Mucosa of descending colon (tissue), 3 donors: ENCODE results near the gene KRTAP5-7. TPM values are rescaled to one million over a fixed set of nuclear protein-coding genes. Genes with fewer than 3 reads are reported as not detected.

Source experiments
- ATAC-seq: fragments of 200-7000 bp; cut with Tn5 transposase; one replicate; pipeline ENCODE4 v1.9.1; 2020; ENCODE audit warnings: mild to moderate bottlenecking, moderate library complexity
- DNase-seq, 3 donors: peaks; one replicate each; pipeline ENCODE4 v3.0.0-alpha.2; 2020
- H3K36me3 ChIP-seq: fragments of 200-600 bp; one replicate; pipeline ENCODE4 v1.8.0; 2021; ENCODE audit warnings: low read depth, mild to moderate bottlenecking
- H3K4me1 ChIP-seq: fragments of 200-600 bp; one replicate; pipeline ENCODE4 v1.8.0; 2021; ENCODE audit warnings: low read depth, mild to moderate bottlenecking
- H3K4me3 ChIP-seq: fragments of 200-600 bp; one replicate; pipeline ENCODE4 v1.8.0; 2021; ENCODE audit warnings: mild to moderate bottlenecking
- H3K9me3 ChIP-seq: fragments of 200-600 bp; one replicate; pipeline ENCODE4 v1.8.0; 2021; ENCODE audit warnings: mild to moderate bottlenecking
- intact Hi-C, 2 donors: fragments of 100-400 bp; cut with DNase I in 1 of 2; cut with micrococcal nuclease in 1 of 2; formaldehyde crosslinking; loops; one replicate each; pipeline versions ENCODE4 v1.11.0 to v1.11.1; 2022; cut with DNase I, micrococcal nuclease
- total RNA-seq, 3 donors: library from RNA; stranded (reverse); fragmentation: NEBNext Ultra II Directional in 2 of 3; extraction: Animal tissue kit (Norgen Biotek cat#: 25700) in 2 of 3; gene quantifications; one replicate each; pipeline versions ENCODE4 v1.2.1 to v1.2.4, GENCODE V29; 2021 to 2023
- TF ChIP-seq, protein P1 (sequence below): fragments of 200-600 bp; IDR thresholded peaks from one replicate; pipeline ENCODE4 v1.8.0; 2022; ENCODE audit warnings: antibody characterized with exemption, mild to moderate bottlenecking
- donor health status: DM: no; HTN: no; CAD: no; lungs with moderate emphysema.
- donor health status: DM: no; HTN: no; CAD: no.
- donor health status: DM: no; HTN: yes; CAD: no.

KRTAP5-7 gene
- total RNA-seq, 3 donors from 2014 or later = 0.27 to 0.75 TPM; not detected in 1

DNA sequence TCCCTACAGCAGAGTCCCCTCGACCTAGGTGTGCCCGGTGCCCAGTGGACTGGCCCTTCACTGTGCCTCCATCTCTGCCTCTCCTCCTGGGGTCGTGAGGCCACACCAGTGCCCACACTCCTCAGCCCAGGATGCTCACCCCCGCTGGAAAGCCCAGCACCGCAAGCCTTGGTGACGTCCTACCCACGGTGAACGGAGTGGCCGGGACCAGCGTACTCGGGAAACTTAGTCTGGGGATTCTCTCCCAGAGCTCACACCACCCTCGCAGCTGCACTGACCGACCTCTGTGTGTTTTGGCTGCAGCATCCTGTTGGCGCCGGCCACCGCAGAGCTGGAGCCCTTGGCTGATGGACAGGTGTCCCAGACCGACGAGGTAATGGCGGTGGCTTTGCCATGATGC is 35.5 kb upstream of the KRTAP5-7 start:
- Histone ChIP-seq H3K9me3 (no peaks in the 10 kb centered on the region), H3K36me3 (peaks cover 11% of the 10 kb centered on the region), H3K4me1 (no peaks in the 10 kb centered on the region), H3K4me3 (no peak overlapping the region)
- no peak for ATAC-seq
- TF ChIP-seq, protein P1, sequence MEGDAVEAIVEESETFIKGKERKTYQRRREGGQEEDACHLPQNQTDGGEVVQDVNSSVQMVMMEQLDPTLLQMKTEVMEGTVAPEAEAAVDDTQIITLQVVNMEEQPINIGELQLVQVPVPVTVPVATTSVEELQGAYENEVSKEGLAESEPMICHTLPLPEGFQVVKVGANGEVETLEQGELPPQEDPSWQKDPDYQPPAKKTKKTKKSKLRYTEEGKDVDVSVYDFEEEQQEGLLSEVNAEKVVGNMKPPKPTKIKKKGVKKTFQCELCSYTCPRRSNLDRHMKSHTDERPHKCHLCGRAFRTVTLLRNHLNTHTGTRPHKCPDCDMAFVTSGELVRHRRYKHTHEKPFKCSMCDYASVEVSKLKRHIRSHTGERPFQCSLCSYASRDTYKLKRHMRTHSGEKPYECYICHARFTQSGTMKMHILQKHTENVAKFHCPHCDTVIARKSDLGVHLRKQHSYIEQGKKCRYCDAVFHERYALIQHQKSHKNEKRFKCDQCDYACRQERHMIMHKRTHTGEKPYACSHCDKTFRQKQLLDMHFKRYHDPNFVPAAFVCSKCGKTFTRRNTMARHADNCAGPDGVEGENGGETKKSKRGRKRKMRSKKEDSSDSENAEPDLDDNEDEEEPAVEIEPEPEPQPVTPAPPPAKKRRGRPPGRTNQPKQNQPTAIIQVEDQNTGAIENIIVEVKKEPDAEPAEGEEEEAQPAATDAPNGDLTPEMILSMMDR = no peak
- no peak for DNase-seq
- intact Hi-C loops = no loop called here

DNA sequence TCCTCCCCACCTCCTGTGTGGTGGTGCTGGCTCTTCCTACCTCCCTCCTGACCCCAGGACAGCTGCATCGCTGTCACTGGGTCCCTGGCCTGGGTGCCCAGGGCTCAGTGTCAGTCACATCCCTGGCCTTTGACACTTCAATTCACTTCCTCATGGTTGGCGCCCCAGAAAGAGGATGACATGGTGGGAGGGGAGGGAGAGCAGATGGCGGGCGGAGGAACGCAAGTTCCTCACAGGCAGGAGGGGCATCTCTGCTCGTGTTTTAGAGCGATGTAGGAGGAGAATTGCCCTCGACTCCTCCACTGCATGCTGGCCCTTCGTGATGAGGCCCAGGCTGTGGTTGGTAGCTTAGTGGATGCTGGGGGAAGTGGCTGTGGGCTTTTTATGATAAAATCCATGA is 35.1 kb upstream of the KRTAP5-7 start:
- Histone ChIP-seq H3K9me3 (no peaks in the 10 kb centered on the region), H3K4me1 (no peaks in the 10 kb centered on the region), H3K36me3 (peaks cover 11% of the 10 kb centered on the region), H3K4me3 (no peak overlapping the region)
- intact Hi-C loops = no loop called here
- TF ChIP-seq, protein P1 = no peak
- no peak for DNase-seq
- no peak for ATAC-seq

DNA sequence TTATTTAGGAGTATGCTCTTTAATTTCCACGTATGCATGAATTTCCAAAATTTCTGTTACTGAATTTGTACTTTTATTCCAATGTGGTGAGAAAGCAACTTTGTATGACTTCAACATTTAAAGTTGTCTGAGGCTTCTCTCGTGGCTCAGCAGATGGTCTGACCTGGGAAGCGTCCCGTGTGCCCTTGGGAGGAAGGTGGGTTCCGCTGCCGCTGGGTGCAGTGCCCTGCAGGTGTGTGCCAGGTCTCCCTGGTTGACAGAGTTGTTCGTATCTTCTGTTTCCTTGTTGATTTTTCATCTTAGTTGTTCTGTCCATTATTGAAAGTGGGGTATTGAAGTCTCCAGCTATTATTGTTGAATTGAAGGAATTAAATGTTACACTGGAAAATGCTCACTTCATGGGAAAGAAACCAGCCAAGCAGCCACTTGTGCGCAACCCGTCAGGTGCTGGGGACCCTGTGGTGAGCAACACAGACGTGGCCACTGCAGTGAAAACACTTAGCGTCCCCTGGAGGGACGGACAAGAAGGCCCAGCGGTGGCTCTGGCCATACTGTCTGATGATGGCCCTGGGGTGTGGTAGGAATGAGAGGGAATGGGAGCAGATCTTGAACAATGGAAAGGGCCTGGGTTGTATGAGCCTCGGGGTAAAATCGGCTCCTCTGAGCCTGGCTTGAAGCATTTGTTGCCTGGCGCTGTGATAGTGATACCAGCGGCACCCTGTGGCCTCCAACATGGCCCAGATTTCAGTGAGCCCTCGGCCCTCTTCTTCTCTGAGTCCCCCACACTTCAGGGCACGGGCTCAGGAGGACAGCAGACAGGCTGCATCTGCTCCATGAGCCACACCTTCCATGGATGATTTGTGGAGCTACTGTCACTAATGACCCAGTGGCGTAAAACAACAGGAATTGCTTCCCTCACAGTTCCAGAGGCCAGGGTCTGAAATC is 31.5 kb upstream of the KRTAP5-7 start:
- peaks cover 16% of the 10 kb centered on the region for H3K36me3 ChIP-seq
- intact Hi-C loops = no loop called here
- H3K9me3 ChIP-seq = no peaks in the 10 kb centered on the region
- TF ChIP-seq, protein P1 = no peak
- DNase-seq = no peak
- no peak for ATAC-seq
- no peak overlapping the region for H3K4me3 ChIP-seq
- no peaks in the 10 kb centered on the region for H3K4me1 ChIP-seq

DNA sequence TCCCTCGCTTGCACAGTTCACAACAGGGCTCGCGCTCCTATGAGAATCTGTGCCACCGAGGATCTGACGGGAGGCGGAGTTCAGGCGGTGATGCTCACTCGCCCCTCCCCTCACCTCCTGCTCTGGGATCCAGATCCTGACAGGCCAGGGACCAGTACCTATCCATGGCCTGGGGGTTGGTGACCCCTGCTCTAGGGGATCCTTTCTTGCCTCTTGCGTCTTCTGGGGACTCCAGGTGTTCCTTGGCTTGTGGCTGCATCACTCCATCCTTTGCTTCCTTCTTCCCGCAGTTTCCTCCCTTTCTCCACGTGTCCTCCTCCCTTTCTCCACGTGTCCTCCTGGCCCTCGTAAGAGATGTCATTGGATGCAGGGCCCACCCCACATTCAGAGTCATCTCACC is 30.6 kb upstream of the KRTAP5-7 start:
- TF ChIP-seq, protein P1 = no peak
- Histone ChIP-seq H3K4me1 (no peaks in the 10 kb centered on the region), H3K4me3 (no peak overlapping the region), H3K9me3 (no peaks in the 10 kb centered on the region), H3K36me3 (peaks cover 11% of the 10 kb centered on the region)
- intact Hi-C loops = no loop called here
- DNase-seq (no peak), ATAC-seq (no peak)

DNA sequence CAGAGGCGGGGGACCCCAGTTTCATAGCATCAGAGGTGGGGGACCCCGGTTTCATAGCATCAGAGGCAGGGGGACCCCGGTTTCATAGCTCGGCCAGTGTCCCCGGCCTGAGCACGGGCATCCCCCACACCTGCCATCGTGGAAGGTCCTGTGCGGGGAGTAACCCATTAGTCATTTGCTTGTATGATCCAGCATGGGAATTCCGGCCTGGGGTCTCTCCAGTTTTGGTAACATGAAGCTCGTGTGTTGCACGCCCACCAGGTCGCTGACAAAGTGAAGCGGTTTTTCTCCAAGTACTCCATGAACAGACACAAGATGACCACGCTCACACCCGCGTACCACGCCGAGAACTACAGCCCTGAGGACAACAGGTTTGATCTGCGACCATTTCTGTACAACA is 29.0 kb upstream of the KRTAP5-7 start:
- intact Hi-C loops = no loop called here

More for the DNA sequence above, 29.0 kb upstream of the KRTAP5-7 start:
- H3K4me1 ChIP-seq = no peaks in the 10 kb centered on the region
- peaks cover 6% of the 10 kb centered on the region for H3K36me3 ChIP-seq
- DNase-seq = no peak
- TF ChIP-seq, protein P1 = no peak
- no peaks in the 10 kb centered on the region for H3K9me3 ChIP-seq
- no peak for ATAC-seq
- no peak overlapping the region for H3K4me3 ChIP-seq
